Left renal pelvis (tissue), 4 donors: ENCODE measurements around the gene NARF. TPM values are rescaled to one million over a fixed set of nuclear protein-coding genes. Genes with fewer than 3 reads are reported as not detected.

Experiments used
- DNase-seq, 4 donors: peaks; one replicate each; pipeline ENCODE4 v3.0.0-alpha.2; 2013; ENCODE audit warnings: low read depth in 4 of 4, low spot score in 3 of 4
- polyA plus RNA-seq, 4 donors: library from polyadenylated mRNA; unstranded; fragments of 120-200 nt; gene quantifications; one replicate each; pipeline ENCODE4 v1.2.1, GENCODE V29; 2013; ENCODE audit not compliant: insufficient read length in 4 of 4

NARF gene
- polyA plus RNA-seq, 4 donors: 69.5 to 94.6 (median 89.7) TPM

DNA sequence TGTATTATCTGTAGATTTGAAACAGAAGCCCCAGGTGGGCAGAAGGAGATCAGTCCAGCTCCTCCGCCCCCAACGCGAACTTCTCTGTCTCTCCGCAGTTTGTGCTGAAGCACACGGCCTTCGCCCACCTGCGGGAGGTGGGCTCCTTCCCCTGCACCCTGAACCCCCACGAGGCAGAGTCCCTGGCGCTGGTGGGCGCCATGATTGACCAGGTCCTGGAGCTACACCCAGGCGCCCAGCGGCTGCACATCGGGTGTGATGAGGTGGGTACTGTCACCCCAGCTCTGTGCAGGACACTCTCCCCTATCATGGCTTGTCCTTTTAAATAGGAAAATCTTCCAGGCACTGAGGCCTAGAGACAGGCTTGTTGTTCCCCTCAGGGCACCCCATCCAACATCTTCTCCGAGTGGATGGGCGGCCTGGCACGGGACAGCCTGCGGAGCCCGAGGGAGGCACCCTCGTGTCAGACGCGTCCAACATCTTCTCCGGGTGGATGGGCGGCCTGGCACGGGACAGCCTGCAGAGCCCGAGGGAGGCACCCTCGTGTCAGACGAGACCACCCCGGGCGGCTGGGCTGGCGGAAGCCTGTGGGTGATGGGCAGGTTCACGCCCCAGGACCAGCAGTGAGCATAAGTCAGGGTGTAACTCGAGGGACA, 24.9 kb upstream of the NARF start:
- no peak for DNase-seq

DNA sequence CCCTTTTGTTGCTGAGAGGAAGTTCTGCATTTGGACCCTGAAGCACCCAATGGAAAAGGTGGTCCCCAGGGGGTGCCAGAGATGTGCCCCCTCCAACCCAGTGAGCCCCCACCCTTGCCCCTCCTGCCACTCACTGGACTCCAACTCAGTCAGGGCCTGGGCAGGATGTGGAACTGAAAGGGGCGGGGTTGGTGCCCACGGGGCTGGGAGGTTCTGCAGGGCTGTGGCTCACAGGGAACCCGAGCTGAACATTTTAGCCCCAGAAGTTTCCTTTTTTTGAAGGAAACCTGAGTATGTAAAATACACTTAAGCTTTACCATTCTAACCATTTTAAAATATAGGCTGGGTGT, 24.4 kb upstream of the NARF start:
- no peak for DNase-seq

DNA sequence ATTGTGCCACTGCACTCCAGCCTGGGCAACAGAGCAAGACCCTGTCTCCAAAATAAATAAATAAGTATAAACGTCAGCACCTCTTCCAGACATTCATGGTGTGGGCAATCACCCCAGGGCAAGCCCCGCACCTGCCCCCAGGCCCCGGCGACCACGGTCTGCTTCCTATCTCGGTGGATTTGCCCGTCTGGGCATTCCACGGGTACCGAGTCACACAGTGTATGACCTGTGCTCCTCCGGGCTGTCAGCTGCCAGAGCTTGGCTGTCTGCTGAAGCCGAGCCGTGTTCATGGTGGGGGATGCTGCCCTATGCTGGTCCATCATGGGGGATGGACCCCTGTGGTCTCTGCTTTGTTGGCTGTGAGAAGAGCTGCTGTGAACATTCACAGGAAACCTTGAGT, 23.4 kb upstream of the NARF start:
- no peak for DNase-seq

DNA sequence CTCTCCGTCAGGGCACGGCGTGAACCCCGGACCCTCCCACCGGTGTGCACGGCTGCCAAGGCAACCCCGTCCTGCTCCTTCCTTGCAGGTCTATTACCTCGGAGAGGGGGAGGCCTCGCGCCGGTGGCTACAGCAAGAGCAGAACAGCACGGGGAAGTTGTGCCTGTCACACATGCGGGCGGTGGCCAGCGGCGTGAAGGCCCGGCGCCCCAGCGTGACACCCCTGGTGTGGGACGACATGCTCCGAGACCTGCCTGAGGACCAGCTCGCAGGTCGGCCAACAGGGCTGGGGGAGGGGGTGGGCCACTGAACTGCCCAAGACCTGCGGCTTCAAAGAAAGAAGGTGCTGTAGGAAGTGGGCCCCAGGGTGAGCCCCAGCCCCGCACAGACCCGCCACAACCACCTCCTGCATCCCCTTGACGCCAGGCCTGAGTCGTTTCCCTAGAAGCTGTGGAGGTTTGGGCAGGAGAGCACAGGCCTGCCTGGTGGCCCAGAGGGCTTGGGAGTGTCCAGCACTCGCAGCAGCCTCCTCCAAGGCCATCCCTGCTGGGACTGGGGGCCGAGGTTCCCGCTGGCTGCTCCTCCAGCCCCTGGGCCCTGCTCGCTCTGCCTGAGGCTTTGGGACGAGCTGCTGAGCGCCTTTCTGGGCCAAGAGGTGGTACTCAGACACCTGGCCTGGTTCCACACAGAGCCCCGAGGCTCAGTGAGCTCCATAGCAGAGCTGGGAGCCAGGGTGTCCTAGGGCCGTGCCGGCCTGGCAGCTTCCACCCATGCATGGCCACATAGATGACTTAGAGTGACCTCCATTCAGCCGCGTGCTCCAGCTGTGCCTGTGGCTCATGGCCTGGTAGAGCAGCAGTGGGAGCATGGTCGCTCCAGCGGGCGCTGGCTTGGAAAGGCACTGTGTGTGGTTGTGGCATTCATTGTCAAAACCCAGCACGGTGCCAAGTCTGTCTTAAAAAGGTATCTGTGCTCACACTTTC, 22.6 kb upstream of the NARF start:
- no peak for DNase-seq

DNA sequence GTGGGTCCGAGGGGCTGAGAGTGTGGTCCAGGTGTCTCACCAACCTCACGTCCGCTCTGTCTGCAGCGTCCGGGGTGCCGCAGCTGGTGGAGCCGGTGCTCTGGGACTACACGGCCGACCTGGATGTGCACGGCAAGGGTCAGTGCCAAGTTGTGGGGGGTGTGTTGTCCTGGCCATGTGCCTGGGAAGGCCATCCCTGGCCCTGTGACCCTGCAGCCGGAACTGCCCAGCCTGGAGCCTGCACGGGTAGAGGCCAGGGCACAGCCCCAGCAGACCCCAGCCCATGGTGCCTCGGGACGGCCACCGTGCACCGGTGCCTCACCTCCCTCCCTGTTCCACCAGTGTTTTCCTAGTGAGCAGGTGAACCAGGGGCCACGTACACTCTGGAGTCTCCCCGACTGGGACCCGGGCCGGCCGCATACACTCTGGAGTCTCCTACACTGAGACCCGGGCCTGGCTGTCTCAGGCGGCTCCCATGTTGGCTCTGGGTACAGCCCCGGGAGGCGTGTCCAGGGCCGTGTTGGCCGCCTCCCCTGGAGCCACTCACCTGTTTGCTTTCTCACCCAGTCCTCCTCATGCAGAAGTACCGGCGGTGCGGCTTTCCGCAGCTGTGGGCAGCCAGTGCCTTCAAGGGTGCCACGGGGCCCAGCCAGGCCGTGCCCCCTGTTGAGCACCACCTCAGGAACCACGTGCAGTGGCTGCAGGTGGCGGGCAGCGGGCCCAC, 21.8 kb upstream of the NARF start:
- no peak for DNase-seq

DNA sequence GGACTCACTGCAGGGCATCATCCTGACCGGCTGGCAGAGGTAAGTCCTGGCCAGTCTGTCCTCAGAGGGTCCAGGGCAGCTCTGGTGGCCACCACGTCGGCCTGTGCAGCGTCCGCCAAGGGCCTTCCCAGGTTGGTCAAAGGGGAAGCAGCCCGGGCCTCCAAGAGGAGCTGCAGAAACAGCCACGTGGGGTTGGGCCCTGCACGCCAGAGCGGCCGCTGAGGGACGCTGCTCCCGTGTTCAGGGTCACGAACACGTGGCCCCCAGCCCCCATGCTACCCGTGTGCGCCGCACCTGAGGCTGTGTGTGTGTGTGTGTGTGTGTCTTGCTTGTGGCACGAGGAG, 21.2 kb upstream of the NARF start:
- no peak for DNase-seq

DNA sequence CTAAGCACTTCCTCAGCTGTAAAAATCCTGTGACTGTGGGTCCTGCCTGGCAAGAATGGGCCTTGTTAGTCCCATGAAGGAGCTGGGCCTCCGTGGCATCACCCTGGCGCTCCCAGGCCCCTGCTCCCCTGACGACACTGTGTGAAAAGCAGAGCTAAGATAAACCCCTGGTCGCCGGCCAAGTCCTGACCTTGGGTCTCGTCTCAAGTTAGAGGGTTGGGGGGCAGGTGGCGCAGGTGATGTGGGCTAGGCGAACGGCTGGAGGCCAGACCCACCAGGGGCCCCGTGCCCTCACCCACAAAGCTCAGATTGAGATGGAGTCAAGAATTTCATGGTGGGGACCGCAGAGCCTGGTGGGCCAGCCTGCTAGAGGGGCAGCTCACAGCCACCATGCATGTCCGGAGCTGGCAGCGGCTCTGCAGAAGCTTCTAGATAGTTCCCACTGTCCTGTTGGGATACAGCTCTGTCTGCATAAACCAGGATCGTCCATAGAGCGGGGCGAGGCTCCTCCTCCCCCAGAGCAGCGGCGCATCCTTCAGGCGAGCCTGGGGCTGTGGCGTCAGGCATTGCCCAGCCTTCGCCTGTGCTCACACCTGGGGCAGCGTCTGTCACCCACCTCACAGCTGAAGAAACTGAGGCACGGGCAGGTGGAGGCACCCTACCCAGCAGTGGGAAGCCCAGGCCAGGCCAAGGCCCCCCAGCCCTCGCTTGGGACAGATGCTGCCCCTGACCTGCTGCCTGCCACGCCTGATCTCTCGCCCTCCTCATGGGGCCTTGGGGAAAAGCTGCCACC, 19.9 kb upstream of the NARF start:
- no peak for DNase-seq

DNA sequence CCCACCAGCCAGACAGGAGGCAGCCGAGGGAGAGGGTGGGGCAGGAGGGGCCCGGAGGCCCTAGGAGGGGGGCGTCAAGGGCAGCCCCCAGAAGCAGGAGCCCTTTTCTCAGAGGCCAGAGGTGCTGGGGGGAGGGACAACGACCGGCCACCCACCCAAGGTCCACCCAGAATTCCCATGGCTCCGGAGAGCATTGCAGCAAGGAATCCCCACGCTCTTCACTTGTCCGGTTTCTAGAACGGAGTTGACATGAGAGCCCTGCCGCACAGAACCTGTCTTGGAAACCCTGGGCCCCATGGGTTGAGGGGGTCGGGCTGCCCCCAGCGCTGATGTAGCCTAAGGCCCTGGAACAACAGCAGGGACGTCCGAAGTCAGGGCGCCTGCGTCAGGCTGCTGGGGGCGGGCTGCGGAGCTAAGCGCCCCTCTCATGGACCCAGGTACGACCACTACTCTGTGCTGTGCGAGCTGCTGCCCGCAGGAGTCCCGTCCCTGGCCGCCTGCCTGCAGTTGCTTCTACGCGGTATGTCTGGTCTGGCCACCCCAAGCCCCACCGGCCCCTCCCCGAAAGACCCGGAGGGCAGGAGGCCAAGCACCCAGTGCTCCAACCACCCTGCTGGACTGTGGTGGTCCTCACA, 19.2 kb upstream of the NARF start:
- DNase-seq: no peak

DNA sequence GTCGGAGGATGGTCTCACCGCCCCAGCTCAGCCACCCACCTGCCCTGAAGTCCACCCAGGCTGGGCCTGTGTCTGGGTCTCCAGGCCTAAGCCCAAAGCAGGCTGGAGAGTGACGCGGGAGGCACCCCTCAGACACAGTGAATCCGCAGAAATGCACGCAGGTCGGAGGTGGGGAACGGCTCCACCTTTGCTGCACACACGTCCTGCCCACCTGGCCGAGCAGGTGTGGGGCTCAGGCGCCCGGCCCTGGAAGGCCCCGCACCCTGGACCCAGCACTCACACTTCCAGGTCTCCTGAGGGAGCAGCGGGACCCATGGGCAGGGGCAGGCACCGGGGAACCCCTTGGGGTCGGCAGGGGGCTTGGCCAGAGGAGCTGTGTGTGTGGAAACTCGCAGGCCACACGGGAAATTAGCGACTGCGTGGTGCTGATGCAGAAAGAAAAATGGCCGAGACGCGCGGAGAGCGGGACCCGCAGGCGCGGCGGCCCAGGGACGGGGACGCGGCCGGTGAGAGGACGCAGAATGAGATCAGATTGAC, 18.6 kb upstream of the NARF start:
- no peak for DNase-seq

DNA sequence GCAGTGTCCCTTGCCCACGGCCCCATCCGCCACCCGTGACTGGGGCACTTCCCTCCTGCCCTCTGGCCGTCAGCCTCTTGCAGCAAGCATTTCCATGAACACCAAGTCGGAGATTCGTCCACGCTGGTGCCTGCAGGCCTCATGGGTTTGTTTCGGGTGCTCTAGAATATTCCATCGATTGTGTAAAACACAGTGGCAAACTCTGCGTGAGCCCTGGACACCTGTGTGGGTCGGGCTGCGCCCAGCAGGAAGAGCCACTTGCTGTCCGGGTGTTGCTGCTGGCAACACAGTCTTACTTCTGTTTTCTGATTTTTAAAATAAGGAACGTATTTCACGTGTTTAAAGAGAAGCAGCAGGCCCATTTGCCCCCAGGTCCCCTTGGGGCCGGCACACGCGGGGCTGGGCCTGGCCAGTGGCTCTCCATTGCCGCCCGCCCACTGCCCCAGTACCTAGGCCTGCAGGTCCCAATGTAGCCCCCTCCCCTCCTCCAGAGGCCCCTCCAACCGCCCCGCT, 18.0 kb upstream of the NARF start:
- no peak for DNase-seq

DNA sequence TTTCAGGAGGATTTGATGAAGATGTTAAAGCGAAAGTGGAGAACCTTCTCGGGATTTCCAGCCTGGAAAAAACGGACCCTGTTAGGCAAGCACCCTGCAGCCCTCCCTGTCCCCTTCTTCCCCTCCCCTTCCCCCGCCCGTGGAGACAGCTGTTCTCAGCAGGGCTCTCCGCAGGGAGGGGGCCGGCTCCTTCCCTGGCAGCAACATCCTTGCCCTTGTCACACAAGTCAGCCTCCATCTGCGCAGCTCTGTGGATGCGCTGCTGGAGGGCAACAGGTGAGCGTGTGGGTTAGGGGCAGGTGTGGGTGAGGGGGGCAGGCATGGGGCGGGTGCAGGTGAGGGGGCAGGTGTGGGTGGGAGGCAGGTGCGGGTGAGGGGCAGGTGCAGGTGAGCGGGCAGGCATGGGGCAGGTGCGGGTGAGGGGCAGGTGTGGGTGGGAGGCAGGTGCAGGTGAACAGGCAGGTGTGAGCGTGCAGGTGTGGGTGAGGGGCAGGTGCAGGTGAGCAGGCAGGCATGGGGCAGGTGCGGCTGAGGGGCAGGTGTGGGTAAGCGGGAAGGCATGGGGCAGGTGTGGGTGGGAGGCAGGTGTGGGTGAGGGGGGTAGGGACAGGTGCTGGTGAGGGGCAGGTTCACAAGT, 17.4 kb upstream of the NARF start:
- no peak for DNase-seq

DNA sequence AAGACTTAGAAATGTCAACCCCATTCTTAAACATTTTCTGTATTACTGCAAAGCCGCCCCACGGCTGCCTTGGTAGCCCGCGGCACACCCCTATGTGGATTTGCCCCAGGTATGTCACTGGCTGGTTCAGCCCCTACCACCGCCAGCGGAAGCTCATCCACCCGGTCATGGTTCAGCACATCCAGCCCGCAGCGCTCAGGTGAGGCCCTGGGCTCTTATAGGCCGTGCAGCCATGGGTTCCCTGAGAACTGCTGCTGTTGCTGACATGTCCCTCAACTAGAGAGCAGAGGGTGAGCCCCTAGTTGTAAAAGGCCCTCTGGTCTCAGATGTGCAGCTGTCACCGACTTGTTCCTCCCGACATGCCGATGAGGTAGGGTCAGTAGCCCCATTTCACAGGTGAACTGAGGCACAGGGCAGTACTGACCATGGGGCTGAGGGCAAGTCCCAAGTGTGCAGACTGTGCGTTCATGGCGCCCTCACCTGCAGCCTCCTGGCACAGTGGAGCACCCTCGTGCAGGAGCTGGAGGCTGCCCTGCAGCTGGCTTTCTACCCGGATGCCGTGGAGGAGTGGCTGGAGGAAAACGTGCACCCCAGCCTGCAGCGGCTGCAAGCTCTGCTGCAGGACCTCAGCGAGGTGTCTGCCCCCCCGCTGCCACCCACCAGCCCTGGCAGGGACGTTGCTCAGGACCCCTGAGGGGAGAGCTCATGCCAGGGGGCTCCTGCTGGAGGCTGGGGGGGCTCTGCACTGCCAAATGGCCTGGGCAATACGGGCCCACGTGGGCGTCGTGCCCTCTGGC, 16.7 kb upstream of the NARF start:
- no peak for DNase-seq

DNA sequence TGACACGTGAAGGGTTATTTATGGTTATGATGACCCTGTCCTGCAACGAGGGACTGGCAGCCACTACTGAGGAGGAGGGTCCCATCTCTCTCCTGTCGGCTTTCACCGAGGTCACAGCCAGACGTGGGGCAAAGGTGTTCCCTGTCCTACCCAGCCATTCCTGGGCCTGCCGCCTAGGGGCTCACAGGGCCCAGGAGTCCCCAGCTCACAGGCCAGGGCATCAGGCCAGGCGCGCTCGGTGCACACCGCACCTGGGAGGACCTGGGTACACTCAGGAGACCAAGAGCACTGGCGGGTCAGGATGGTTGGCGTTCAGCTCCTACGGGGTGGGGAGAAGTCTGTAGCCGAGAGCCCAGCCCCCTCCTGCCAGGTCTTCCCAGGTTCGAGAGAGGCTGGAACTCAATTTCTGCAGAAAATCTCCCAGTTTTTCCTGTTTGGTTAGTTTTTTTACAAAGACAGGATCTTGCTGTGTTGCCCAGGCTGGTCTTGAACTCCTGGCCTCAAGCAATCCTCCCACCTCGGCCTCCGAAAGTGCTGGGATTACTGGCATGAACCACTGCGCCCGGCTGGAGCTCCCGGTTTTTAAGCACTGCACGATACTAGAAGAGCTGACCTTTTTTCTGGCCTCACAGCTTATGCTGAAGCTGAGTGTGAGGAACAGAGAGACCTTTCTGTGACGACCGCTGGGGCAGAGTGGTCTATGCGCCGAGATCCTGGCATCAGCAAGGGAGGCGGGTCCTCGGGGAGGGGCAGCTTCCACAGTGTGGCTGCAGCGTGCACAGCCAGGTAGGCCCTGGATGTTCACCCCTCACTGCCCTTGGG, 15.7 kb upstream of the NARF start:
- no peak for DNase-seq

DNA sequence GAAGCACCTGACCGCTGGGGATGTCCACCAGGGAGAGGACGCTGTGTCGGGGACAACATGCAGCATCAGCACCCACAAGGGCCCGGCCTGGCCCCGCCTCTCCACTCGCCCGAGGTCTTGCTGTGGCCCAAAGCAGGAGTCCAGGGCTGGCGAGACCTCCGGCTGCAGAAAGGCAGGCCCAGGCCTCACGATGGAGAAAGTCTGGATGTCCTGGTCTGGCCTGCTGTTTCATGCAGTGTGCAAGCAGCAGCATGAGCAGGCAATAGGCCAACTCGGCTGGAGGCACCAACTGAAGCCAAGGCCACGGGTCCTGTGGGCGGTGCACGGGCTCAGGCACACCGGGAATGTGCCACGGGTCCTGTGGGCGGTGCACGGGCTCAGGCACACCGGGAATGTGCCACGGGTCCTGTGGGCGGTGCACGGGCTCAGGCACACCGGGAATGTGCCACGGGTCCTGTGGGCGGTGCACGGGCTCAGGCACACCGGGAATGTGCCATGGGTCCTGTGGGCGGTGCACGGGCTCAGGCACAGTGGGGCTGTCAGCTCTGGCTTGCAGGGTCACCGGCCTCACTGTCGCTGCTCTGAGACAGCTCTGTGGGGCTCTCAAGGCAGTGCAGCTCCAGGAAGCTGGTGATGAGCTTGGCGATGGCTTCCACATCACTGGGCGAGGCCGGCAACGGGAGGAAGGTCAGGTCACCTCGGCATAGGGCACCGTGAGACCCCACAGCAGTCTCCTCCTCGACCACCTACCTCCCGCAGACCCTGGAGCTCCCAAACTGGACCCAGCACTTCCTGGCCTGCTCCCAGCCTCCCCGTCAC, 14.9 kb upstream of the NARF start:
- DNase-seq: no peak

DNA sequence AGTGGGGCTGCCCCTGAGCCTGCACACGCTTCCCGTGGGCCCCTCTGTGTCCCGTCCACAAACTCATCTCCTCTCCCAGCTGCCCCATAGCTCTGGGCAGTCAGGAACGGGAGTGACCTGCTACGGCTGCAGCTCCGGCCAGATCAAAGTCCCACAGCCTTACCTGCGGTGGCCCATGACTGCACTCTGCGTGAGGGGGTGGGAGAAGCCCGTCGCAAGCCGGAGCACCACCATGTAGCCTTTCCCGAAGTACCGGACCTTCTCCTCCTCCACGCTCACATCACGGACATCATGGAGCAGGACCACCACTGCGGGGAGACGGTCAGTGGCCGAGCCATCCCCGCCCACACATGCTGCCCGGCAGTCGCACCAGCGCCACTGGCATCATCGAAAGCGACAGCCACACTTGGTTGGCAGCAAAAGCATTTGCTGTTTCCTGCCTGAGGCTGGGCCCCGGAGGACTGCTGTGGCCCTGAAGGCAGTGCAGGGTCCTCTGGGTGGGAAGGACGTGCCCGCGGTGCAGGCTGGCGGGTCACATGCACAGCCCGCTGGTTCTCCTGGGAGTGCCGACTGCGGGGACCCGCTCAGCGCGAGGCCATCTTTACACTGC, 14.2 kb upstream of the NARF start:
- DNase-seq: no peak

DNA sequence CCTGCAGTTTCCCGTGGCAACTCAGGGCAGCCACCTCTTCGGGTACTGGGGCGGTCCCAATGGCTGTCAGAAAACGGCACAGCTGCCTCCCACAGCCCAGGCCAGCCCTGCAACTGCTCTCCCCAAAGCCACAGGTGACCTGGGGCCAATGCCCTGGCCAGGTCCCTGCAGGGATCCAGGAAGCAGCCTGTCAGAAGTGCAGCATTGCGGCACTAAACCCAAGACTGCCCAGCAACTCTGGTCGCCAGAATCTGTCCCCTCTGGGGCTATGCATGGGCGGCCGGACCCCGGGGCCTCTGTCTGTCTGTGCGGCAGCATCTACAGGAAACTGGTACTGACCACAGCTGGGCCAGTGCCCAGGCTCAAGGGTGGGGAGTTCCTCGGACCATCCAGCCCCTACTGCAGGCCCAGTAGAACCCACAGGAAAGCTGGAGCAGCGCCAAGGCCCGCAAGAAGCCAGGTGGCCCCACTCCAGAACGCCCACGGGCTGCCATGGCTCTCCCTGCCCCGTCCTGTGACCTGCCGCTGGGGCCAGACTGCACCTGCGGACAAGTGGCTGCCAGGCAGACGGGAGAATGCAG, 13.5 kb upstream of the NARF start:
- DNase-seq: no peak
